Heart left ventricle (tissue), 16 donors: ENCODE measurements around the gene NCKAP1. TPM values are rescaled to one million over a fixed set of nuclear protein-coding genes. Genes with fewer than 3 reads are reported as not detected.
"Not testable (repeated sequence)": the region's sequence is repeated elsewhere in the genome, so short reads cannot be mapped to it uniquely, and the experiment has no call there.

Experiments
- ATAC-seq, 4 donors: fragments of 200-7000 bp; cut with Tn5 transposase; one replicate each; pipeline ENCODE4 v1.9.1; 2020 to 2022; ENCODE audit warnings: moderate library complexity in 4 of 4, mild to moderate bottlenecking in 3 of 4, moderate number of reproducible peaks in 1 of 4
- DNase-seq, 5 donors: peaks; one replicate each; pipeline ENCODE4 v3.0.0-alpha.2; 2020
- H3K27ac ChIP-seq, 12 donors: fragments of 200-600 bp; sonication (generic) in 4 of 12; one replicate each; pipeline versions ENCODE4 v1.5.0 to v1.8.0; 2016 to 2022; ENCODE audit warnings: mild to moderate bottlenecking in 2 of 12
- H3K27me3 ChIP-seq, 9 donors: fragments of 200-600 bp; sonication (generic) in 2 of 9; one replicate each; pipeline versions ENCODE4 v1.5.1 to v1.8.0; 2016 to 2022; ENCODE audit warnings: mild to moderate bottlenecking in 3 of 9
- H3K36me3 ChIP-seq, 9 donors: fragments of 200-600 bp; sonication (generic) in 2 of 9; one replicate each; pipeline versions ENCODE4 v1.5.0 to v1.8.0; 2018 to 2022; ENCODE audit warnings: mild to moderate bottlenecking in 2 of 9
- H3K4me1 ChIP-seq, 12 donors: fragments of 200-600 bp; sonication (generic) in 4 of 12; one replicate each; pipeline versions ENCODE4 v1.5.0 to v1.8.0; 2016 to 2022; ENCODE audit warnings: mild to moderate bottlenecking in 3 of 12
- H3K4me3 ChIP-seq, 12 donors: fragments of 200-600 bp; sonication (generic) in 4 of 12; one replicate each; pipeline versions ENCODE4 v1.5.0 to v1.8.0; 2017 to 2022; ENCODE audit warnings: mild to moderate bottlenecking in 9 of 12, moderate library complexity in 4 of 12
- H3K9me3 ChIP-seq, 12 donors: fragments of 200-600 bp; sonication (generic) in 4 of 12; one replicate each; pipeline versions ENCODE4 v1.5.0 to v1.8.0; 2016 to 2022; ENCODE audit warnings: mild to moderate bottlenecking in 1 of 12
- CTCF ChIP-seq, 12 donors: fragments of 200-600 bp; sonication (generic) in 4 of 12; IDR thresholded peaks; one replicate each; pipeline versions ENCODE4 v1.5.0 to v1.8.0; 2018 to 2022; ENCODE audit warnings: antibody characterized with exemption in 12 of 12, mild to moderate bottlenecking in 5 of 12
- POLR2A ChIP-seq, 2 donors: fragments of 450-650 bp; IDR thresholded peaks; one replicate each; pipeline ENCODE4 v1.6.1; 2017; ENCODE audit warnings: antibody characterized with exemption in 2 of 2, mild to moderate bottlenecking in 2 of 2, moderate library complexity in 2 of 2
- WGBS, 4 donors: extraction: QIAGEN DNeasy Blood & Tissue Kit in 2 of 4; methylation state at CpG; one replicate each; pipeline versions ENCODE4 v1.1.5 to v1.1.7; 2013 to 2018; 5-methylcytosine and 5-hydroxymethylcytosine counted together
- intact Hi-C, 10 donors: fragments of 100-400 bp; cut with DNase I; formaldehyde crosslinking; loops; one replicate each; pipeline versions ENCODE4 v1.11.1 to v1.14.2; 2022
- polyA plus RNA-seq, 2 donors: library from polyadenylated mRNA; stranded (reverse); fragments of 200-250 nt; gene quantifications; one replicate each; pipeline ENCODE4 v1.2.3, GENCODE V29; 2013
- total RNA-seq, 9 donors: library from RNA; depleted of rRNA in 2 of 9; stranded (reverse); fragments of >200 nt in 2 of 9; fragmentation: NEBNext Ultra II Directional in 3 of 9; extraction: Animal tissue kit (Norgen Biotek cat#: 25700) in 3 of 9; gene quantifications; one replicate each; pipeline versions ENCODE4 v1.1.0 to v1.2.4, GENCODE V29; 2016 to 2023
- donor health status: ischemic (EF 13 %, LVEDD 7.1; RV severe dilation, severe dysfunction).
- donor health status: healthy with polysubstance abuse.
- donor health status: DM: no; HTN: yes; CAD: no.
- donor health status: DM: no; HTN: no; CAD: no.
- donor health status: ischemic (EF 25% LVEDD 6.9; RV normal size, moderate dysfunction).
- donor health status: ischemic (EF 25% LVEDD 5.7; RV mildly dilated, moderate dysfunction).
- donor health status: healthy.
- donor health status: DM: yes; HTN: yes; CAD: no.
- donor health status: ischemic (EF 35%, LVEDD 5.7; RV mildly dilated, moderate dysfunction).
- donor health status: nonischemic (EF 11% LVEDD 7.7; RV severe dilation, severe dysfunction).
- donor health status: DM: yes; HTN: yes; CAD: no.
- donor health status: PGD.
- donor health status: ischemic (EF 29% LVEDD 5.4; RV normal size, mild dysfunction).
- donor health status: nonischemic (EF 23%, LVEDD 6.1; RV moderate dilation, normal function).

NCKAP1 gene
- total and polyA plus RNA-seq, 11 donors, result 33.5 to 168 (median 138) TPM

- 67 to 76% (median 74%) methylated on average over 2 of the region's 2 CpGs for WGBS, 4 donors
- no peaks in the 10 kb centered on the region for H3K9me3 ChIP-seq
- DNase-seq, result no peak
- H3K27ac ChIP-seq, result no peak overlapping the region
- intact Hi-C loops, result no loop called here
- peaks cover 0 to 6% (median 0%) of the 10 kb centered on the region in 12 donors for H3K4me1 ChIP-seq
- H3K27me3 ChIP-seq, result no peaks in the 10 kb centered on the region
- TF ChIP-seq CTCF (IDR thresholded peaks at IDR 0.05), result no peak
- no peak for TF ChIP-seq POLR2A (IDR thresholded peaks at IDR 0.05)
- H3K36me3 ChIP-seq, result peaks cover 0 to 86% (median 14%) of the 10 kb centered on the region in 9 donors
- ATAC-seq, result no peak
- H3K4me3 ChIP-seq, result no peak overlapping the region
Measured at GRCh38 chr2:182962641-182963040, 75.6 kb downstream of the NCKAP1 start.

DNA sequence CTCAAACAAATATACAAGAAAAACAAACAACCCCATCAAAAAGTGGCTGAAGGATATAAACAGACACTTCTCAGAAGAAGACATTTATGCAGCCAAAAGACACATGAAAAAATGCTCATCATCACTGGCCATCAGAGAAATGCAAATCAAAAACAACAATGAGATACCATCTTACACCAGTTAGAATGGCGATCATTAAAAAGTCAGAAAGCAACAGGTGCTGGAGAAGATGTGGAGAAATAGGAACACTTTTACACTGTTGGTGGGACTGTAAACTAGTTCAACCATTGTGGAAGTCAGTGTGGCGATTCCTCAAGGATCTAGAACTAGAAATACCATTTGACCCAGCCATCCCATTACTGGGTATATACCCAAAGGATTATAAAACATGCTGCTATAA is 77.4 kb downstream of the NCKAP1 start:
- H3K4me1 ChIP-seq, ATAC-seq, H3K27me3 ChIP-seq, intact Hi-C loops, H3K27ac ChIP-seq, H3K4me3 ChIP-seq, H3K9me3 ChIP-seq, DNase-seq: not testable (repeated sequence)
- H3K36me3 ChIP-seq, result peaks cover 0 to 88% (median 16%) of the 10 kb centered on the region in 9 donors
- 84 to 100% (median 96%) methylated on average over 1 to 2 of the region's 2 CpGs for WGBS, 4 donors

DNA sequence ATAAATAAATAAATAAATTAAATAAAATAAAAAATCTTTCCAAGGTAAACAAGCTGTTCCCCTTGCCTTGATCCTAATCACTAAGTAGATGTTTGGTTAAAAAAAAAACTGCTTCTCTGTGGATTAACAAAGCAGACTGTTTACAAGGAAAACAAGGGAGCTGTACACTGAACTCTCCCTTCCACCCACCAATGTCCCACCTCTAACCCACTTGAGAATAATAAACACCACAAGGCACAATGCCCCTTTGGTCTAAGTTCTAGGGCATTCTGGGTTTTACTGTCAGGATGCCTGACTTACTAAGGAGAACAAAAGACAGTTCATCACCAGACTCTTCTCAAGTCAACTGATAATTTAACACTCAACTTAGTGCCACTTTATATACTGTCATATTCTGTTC is 83.5 kb downstream of the NCKAP1 start:
- intact Hi-C loops, result no loop called here
- Histone ChIP-seq H3K27ac (no peak overlapping the region), H3K27me3 (no peaks in the 10 kb centered on the region), H3K4me3 (no peak overlapping the region), H3K9me3 (no peaks in the 10 kb centered on the region), H3K36me3 (peaks cover 0 to 95% (median 25%) of the 10 kb centered on the region in 9 donors), H3K4me1 (peaks cover 0 to 11% (median 0%) of the 10 kb centered on the region in 12 donors)
- ATAC-seq (no peak), DNase-seq (no peak)
- no peak for TF ChIP-seq CTCF (IDR thresholded peaks at IDR 0.05)
- no peak for TF ChIP-seq POLR2A (IDR thresholded peaks at IDR 0.05)

DNA sequence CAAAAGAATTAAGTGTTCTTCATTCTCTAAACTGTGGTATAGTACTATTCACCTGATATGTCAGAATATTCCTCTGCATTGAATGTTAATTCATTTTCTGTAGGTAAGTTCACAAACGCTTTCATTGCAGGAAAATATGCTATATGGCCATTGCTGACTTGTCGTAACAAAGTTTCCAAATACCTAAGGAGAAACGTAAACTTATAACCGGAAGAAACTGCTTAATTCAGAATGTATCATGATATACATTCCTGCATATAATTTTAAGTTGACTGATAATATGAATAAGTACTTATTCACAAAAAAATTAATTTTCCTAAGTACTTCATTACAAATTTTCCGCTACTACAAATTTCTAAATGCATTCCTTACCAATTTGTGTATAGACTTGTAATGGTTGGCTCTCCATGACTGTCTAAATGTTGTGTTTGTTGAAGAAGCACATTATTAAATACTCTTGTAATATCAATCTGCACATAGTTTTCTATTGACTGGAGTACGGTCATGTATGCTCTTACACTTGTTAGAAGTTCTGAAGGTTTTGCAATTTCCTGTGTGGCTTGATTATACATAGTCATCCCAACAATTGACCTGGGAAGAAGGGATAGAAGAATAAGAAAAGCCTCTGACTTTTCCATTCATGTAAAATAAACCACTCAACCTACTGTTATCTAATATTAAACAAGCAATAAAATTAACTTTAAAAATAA is 85.4 kb downstream of the NCKAP1 start:
- peaks cover 0 to 99% (median 28%) of the 10 kb centered on the region in 9 donors for H3K36me3 ChIP-seq

More for the DNA sequence above, 85.4 kb downstream of the NCKAP1 start:
- no peak for TF ChIP-seq POLR2A (IDR thresholded peaks at IDR 0.05)
- TF ChIP-seq CTCF (IDR thresholded peaks at IDR 0.05), result no peak
- no peak for DNase-seq
- Histone ChIP-seq H3K27ac (no peak overlapping the region), H3K9me3 (no peaks in the 10 kb centered on the region), H3K27me3 (no peaks in the 10 kb centered on the region), H3K4me1 (peaks cover 0 to 16% (median 2%) of the 10 kb centered on the region in 12 donors), H3K4me3 (no peak overlapping the region)
- ATAC-seq, result no peak
- intact Hi-C loops, result no loop called here
- 95 to 98% (median 96%) methylated on average over 6 of the region's 6 CpGs for WGBS, 4 donors
